IPS-20b (cell line): ENCODE measurements around the gene ADARB2.

Experiments
- H3K27ac ChIP-seq: one replicate; pipeline ENCODE4 v1.5.1; 2013; ENCODE audit warnings: low read length
- H3K27me3 ChIP-seq: 2 replicates; pipeline ENCODE4 v1.6.1; 2013; ENCODE audit warnings: mild to moderate bottlenecking, low read length, inconsistent platforms; ENCODE audit not compliant: insufficient read depth
- H3K36me3 ChIP-seq: 2 replicates; pipeline ENCODE4 v1.6.1; 2013; ENCODE audit warnings: low read depth, mild to moderate bottlenecking, inconsistent platforms, low read length, moderate library complexity; ENCODE audit not compliant: insufficient read depth
- H3K4me1 ChIP-seq: 2 replicates; pipeline ENCODE4 v1.6.1; 2013; ENCODE audit warnings: mild to moderate bottlenecking, control low read depth, inconsistent platforms, low read length, moderate library complexity; ENCODE audit not compliant: insufficient read depth
- H3K4me3 ChIP-seq: 2 replicates; pipeline ENCODE4 v1.5.1; 2013; ENCODE audit warnings: mild to moderate bottlenecking, low read length, inconsistent platforms
- H3K9ac ChIP-seq: 2 replicates; pipeline ENCODE4 v1.6.1; 2013; ENCODE audit warnings: low read depth, mild to moderate bottlenecking, inconsistent platforms, low read length, moderate library complexity
- H3K9me3 ChIP-seq: 2 replicates; pipeline ENCODE4 v1.6.1; 2013; ENCODE audit warnings: mild to moderate bottlenecking, low read depth, low read length, inconsistent platforms; ENCODE audit not compliant: insufficient read depth

ADARB2 gene

DNA sequence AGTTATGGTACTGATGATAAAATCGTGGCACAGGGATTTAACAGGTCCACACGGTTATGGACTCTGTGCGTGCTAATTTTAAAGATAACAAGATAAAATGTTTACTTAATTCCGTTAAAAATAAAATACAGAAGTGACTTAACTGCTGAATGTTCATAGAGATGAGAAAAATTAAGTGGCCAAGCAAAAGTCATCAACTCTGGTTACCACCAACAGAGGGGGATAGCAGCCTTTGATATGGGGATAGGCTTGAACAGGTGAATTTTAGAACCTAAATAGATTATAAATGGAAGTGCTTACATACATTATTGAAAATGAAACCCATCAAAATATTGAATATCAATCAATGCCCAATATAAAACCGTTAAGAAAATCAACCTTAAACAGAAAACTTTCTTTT is 436.2 kb downstream of the ADARB2 start:
- no peaks in the 10 kb centered on the region for H3K27me3 ChIP-seq
- no peaks in the 10 kb centered on the region for H3K9me3 ChIP-seq
- no peak overlapping the region for H3K4me3 ChIP-seq
- no peak overlapping the region for H3K27ac ChIP-seq
- no peak overlapping the region for H3K9ac ChIP-seq
- no peaks in the 10 kb centered on the region for H3K4me1 ChIP-seq
- H3K36me3 ChIP-seq = no peaks in the 10 kb centered on the region

DNA sequence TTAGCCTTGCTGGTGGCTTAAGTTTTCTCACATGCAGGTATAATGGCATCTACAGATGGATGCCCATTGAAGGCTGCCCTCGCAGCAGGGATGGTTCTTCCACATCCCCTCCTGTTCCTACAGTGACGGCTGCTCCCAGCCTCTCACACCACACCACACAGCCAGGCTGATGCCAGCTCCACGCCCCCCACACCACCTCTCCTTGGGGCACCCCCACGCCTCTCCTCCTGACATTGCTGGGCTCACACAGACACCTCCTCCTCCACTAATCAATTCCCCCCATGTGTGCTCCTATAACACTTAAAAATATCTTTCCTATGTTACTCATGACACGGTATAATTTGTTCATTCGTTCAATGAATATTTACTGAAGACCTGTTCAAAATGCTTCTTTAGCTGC is 437.1 kb downstream of the ADARB2 start:
- no peaks in the 10 kb centered on the region for H3K27me3 ChIP-seq
- H3K27ac ChIP-seq = no peak overlapping the region
- H3K4me3 ChIP-seq = no peak overlapping the region
- H3K36me3 ChIP-seq = no peaks in the 10 kb centered on the region
- no peak overlapping the region for H3K9ac ChIP-seq
- H3K4me1 ChIP-seq = no peaks in the 10 kb centered on the region
- no peaks in the 10 kb centered on the region for H3K9me3 ChIP-seq

DNA sequence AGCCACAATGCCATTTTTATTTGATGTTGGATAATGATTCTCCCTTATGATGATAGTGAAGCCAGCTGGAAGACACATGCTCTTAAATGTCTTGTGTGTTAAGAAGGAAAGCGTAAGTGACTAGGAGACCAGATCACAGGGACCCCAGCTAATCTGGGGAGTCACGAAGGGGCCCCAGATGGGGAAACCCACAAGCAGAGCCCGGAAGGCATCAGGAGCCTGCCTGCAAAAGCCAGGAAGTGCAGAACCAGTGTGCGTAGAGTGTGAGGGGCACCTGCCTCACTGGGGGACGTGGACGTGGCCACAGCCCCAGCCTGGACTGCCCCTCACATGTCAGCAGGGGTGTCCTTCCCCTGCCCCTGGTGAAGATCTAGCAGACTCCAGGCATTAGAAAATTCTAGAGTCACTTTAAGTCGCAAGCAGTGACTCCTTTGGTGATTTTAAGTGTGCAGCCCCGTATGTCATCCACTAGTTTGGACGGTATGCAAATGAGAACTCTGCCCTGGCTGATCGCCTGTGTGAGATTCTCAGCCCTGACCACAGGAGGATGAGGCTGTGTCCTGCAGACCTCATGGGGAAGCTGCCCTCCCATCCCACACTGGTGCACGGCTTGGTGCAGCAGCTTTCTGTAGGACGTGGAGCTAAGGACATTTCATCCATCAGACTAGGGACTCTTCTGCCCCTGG is 438.1 kb downstream of the ADARB2 start:
- no peaks in the 10 kb centered on the region for H3K9me3 ChIP-seq
- peaks cover 4% of the 10 kb centered on the region; the same call in 1 of the 2 replicates for H3K4me1 ChIP-seq
- no peak overlapping the region for H3K27ac ChIP-seq
- H3K27me3 ChIP-seq = no peaks in the 10 kb centered on the region
- no peaks in the 10 kb centered on the region for H3K36me3 ChIP-seq
- H3K4me3 ChIP-seq = no peak overlapping the region
- no peak overlapping the region for H3K9ac ChIP-seq

DNA sequence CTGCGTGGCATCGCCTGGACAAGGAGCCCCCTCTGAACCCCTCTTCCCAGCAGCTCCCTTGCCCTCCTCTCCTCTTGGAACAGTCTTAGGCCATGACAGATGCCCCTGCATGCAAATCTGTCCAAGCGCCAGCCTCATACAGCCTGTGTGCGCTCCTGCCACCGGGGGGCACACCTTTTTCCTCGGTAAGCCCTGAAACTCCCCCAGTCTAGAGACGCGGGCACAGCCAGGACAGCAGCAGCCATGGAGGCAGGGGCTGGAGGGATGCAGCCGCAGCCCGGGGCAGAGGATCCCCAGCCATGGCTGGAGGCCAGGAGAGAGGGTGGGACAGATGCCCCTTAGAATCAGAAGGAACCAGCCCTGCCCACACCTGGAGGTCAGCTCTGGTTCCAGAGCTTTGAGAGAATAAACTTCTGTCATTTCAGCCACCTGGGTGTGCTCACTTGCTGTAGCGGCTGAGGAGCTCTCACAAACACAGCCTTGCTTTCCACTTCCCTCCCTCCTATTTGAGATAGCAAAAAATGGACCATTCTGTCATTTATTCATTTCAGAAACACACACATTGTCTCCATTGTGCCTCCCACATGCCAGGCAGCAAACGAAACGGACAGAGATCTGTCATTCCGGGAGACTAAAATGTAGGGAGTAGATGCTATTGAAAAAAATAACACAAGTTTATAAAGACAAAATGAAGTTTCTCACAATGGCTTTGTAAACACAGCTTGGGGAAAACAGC is 439.6 kb downstream of the ADARB2 start:
- Histone ChIP-seq H3K9ac (no peak overlapping the region), H3K27ac (no peak overlapping the region), H3K36me3 (no peaks in the 10 kb centered on the region), H3K4me1 (peaks cover 14% of the 10 kb centered on the region; the same call in 1 of the 2 replicates), H3K9me3 (no peaks in the 10 kb centered on the region), H3K27me3 (no peaks in the 10 kb centered on the region), H3K4me3 (no peak overlapping the region)

DNA sequence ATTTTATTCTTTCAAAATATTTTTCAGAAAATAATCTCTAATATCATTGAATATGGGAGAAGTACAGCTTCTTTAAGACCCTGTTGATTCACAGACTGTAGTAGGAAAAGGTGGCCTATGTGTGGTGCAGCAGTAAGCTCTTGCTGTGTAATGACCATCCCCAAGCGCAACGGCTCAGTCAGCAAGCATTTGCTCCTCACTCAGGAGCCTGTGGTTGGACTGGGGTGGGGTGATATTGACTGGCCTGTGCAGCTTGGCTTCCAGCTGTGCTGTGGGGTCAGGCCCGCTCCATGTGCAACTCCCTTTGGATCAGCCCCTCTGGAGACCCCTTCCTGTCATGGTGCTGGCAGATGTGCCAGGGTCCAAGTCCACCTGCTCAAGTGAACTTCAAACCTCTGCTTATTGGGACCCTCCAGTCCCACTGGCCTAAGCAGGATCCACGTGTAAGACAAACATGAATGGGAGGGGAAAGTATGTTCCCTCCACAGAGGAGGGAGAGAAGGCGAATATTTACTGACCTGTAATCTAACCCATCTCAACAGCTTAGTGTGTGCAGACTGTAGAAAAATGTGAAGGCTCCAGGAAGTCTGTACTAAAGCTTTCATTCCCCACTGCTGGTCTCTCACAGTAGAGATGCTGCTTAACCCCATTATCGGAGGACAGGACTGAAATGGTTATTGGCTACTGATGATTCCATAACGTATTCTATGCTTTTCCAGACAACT is 441.4 kb downstream of the ADARB2 start:
- Histone ChIP-seq H3K27ac (no peak overlapping the region), H3K27me3 (no peaks in the 10 kb centered on the region), H3K36me3 (no peaks in the 10 kb centered on the region), H3K4me1 (peaks cover 14% of the 10 kb centered on the region; the same call in 1 of the 2 replicates), H3K9me3 (no peaks in the 10 kb centered on the region), H3K4me3 (no peak overlapping the region), H3K9ac (no peak overlapping the region)

DNA sequence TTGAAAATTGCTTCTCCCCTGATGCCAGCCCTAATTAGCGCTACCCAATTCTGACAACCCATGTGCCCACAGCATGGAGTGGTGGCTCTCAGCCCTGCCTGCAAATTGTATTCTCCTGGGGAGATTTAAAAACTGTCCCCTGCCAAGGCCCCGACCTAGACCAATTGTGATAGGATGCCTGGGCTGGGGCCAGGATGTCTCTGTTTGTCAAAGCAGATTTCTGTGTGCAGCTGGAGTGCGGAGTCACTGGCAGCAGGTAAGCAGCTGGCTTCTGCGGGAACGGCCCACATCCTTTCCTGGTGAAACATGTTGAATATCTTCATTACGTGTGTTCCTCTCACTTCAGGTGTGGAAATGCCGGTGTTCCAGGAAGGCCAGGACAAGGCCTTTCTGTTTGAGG is 442.6 kb downstream of the ADARB2 start:
- H3K9ac ChIP-seq = no peak overlapping the region
- H3K4me3 ChIP-seq = no peak overlapping the region
- H3K27ac ChIP-seq = no peak overlapping the region
- no peaks in the 10 kb centered on the region for H3K9me3 ChIP-seq
- H3K4me1 ChIP-seq = peaks cover 14% of the 10 kb centered on the region; the same call in 1 of the 2 replicates
- H3K36me3 ChIP-seq = no peaks in the 10 kb centered on the region
- no peaks in the 10 kb centered on the region for H3K27me3 ChIP-seq

DNA sequence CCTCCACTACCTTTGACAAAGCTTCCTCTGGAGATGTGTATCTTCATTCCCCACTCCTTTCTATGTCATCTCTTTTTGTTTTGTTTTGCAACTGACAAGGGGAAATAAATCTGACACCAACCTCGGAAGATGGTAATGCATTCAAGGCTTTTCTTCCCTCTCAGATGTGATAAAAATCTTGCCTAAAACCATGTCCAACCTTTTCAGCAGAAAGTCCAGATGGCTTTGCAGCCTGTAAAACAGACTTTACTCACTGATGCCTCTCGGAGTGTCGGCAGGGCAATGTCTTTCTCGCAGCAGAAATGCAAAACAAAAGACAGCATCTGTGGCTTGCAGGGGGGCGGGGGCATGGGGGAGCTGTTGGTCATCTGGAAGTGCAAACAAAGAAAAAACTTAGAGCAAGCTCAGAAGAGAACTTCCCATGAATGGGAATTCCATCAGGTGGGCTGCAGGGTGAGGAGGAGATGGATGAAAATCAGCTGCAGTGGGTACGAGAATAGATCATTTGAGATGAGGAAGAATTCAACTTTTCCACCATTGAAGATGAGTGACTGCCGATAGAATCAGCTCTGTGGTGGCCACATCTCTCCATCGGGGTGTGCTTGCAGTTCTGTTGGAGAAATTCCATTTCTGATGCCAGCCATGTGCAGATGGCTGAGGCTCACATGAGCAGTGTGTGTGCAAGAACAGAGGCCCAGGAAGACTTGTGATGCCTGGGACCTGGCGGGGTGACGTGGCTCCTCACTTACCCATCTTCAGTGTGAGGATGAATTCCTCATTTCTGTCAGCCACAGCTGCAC is 443.5 kb downstream of the ADARB2 start:
- Histone ChIP-seq H3K9ac (peak overlapping the region; percentile 69; the same call in 1 of the 2 replicates), H3K9me3 (no peaks in the 10 kb centered on the region), H3K4me1 (peaks cover 14% of the 10 kb centered on the region; the same call in 1 of the 2 replicates), H3K27me3 (no peaks in the 10 kb centered on the region), H3K36me3 (no peaks in the 10 kb centered on the region), H3K27ac (peak overlapping the region; percentile 14), H3K4me3 (peak overlapping the region; percentile 48)

GRCh38 chr10:1293157-1293556 is 444.2 kb downstream of the ADARB2 start:
- Histone ChIP-seq H3K4me1 (peaks cover 14% of the 10 kb centered on the region; the same call in 1 of the 2 replicates), H3K27me3 (no peaks in the 10 kb centered on the region), H3K36me3 (no peaks in the 10 kb centered on the region), H3K4me3 (peak overlapping the region; percentile 48), H3K9me3 (no peaks in the 10 kb centered on the region), H3K9ac (peak overlapping the region; percentile 69; the same call in 1 of the 2 replicates), H3K27ac (peak overlapping the region; percentile 14)

- Histone ChIP-seq H3K36me3 (no peaks in the 10 kb centered on the region), H3K9me3 (no peaks in the 10 kb centered on the region), H3K9ac (peak overlapping the region; percentile 2; the same call in 1 of the 2 replicates), H3K4me1 (peaks cover 14% of the 10 kb centered on the region; the same call in 1 of the 2 replicates), H3K27ac (no peak overlapping the region), H3K27me3 (no peaks in the 10 kb centered on the region), H3K4me3 (no peak overlapping the region)
Measured at GRCh38 chr10:1292611-1293031, 444.7 kb downstream of the ADARB2 start.

DNA sequence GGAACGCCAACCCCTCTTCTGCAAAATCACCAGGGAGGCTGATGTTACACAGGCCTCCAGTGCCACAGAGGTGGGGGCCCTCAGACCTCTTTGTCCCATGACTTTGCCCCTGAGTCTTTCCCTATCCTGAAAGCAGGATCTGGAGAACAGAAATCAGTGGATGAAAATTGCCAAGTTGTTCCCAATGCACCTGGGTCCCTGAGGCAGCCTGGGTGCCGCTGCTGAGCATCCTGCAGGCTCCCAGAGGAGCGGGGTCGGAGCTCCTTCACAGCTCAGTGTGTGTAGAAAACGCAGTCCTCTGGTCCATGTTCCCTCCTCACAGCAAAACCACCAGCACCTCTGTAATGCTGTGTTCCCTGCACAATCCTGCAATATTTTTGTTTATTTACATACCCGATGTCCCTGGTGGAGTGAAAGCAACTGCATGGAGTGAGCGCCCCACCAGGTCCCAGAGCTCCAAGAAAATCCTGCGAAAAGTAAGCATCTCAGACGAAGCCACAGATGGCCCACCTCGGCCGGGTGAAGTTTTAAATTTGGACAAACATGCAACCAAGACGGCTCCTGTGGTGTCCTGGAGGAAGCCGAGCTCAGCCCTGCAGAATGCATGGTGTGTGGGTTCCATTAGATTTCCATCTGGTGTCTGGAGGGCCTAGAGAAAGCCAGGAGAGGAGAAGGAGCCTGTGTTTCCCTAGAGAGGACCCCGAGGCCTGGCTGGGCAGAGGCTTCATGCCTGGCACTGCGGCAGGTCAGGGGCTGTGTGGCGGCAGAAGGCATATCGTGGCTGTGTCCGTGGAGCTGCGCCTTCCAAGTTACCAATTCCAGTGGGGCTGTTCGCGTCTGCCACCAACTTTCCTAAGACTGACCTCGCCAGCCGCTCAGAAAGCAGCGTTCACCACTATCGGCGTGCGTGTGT is 445.9 kb downstream of the ADARB2 start:
- H3K27me3 ChIP-seq = no peaks in the 10 kb centered on the region
- no peaks in the 10 kb centered on the region for H3K36me3 ChIP-seq
- no peaks in the 10 kb centered on the region for H3K9me3 ChIP-seq
- H3K4me1 ChIP-seq = peaks cover 14% of the 10 kb centered on the region; the same call in 1 of the 2 replicates
- no peak overlapping the region for H3K27ac ChIP-seq
- H3K4me3 ChIP-seq = no peak overlapping the region
- no peak overlapping the region for H3K9ac ChIP-seq
